PFSK-1 (cell line): Measurements from ENCODE around the gene B3GALT4.

Experiments used
- POLR2AphosphoS5 ChIP-seq: IDR thresholded peaks from 2 replicates; pipeline ENCODE4 v1.6.1; 2012; ENCODE audit warnings: low read depth, mild to moderate bottlenecking, control low read depth, low read length, moderate library complexity
- REST ChIP-seq, 2 experiments: IDR thresholded peaks; 2 replicates each; pipeline versions ENCODE4 v1.6.1 to v1.8.0; 2011 to 2012; ENCODE audit warnings: low read depth in 2 of 2, low read length in 2 of 2, control low read depth in 1 of 2, inconsistent platforms in 1 of 2, mild to moderate bottlenecking in 1 of 2, moderate library complexity in 1 of 2; ENCODE audit not compliant: insufficient read depth in 1 of 2
- TAF1 ChIP-seq: IDR thresholded peaks from 2 replicates; pipeline ENCODE4 v1.6.1; 2012; ENCODE audit warnings: low read length, control low read depth, borderline replicate concordance; ENCODE audit not compliant: insufficient read depth

GRCh38 chr6:33296797-33297405 lies 20.0 kb downstream of the B3GALT4 start:
- TF ChIP-seq TAF1 = no peak
- TF ChIP-seq REST (IDR thresholded peaks at IDR 0.05; ENCODE audit: insufficient read depth in 1 of 2, low read depth in 2 of 2, low read length in 2 of 2) = no peak
- no peak for TF ChIP-seq POLR2AphosphoS5
